NCI-H460 (cell line): Measurements from ENCODE around the gene PEX13. TPM values are rescaled to one million over a fixed set of nuclear protein-coding genes. Genes with fewer than 3 reads are reported as not detected.

Experiments
- DNase-seq: peaks from one replicate; pipeline ENCODE4 v3.0.0-alpha.2; 2016; ENCODE audit warnings: low read depth; ENCODE audit errors: extremely low read depth
- small RNA-seq, 2 experiments: library from RNA; depleted of rRNA; stranded (forward); fragments of <200 nt; gene quantifications; one replicate each; pipeline ENCODE3, GENCODE V24; 2014
- total RNA-seq: library from RNA; depleted of rRNA; stranded (reverse); fragments of >200 nt; shearing (Covaris generic); gene quantifications from 2 replicates; pipeline ENCODE4 v1.2.3, GENCODE V29; 2014; rRNA removed

PEX13 gene
- total RNA-seq, 1 experiment from 2014 or later = 43.3 TPM

DNA sequence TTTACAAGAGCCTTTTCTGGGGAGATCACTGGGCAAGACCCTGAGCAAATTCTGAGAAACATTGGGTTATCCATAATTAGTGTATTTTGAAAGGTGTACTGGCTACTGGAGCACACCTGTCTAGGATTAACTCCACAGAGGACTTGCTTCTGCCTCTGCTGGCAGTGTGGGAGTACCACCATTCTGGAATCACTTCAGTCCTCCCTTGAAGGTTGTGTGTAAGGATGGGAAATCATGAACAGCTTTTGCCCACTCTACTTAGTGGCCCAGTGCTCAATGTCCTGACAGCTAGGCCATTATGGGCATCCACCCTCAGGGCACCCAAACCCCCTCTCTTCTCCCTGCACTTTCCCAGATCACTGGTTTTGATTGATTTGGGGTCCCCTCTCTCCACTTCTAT is 40.0 kb downstream of the PEX13 start:
- DNase-seq = no peak

DNA sequence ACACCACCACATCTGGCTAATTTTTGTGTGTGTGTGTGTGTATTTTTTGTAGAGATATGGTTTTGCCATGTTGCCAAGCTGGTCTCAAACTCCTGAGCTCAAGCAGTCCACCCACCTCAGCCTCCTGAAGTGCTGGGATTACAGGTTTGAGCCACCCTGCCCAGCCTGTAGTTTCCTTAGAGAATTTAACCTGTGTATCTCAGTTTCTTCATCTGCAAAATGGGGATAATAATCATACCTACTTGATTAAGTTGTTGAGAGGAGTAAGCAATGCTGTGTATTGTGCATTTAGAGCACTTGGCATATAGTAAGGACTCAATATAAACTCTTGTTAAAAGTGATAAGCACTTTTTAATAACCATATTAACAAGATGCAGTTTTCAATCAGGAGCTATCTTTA is 41.9 kb downstream of the PEX13 start:
- no peak for DNase-seq

DNA sequence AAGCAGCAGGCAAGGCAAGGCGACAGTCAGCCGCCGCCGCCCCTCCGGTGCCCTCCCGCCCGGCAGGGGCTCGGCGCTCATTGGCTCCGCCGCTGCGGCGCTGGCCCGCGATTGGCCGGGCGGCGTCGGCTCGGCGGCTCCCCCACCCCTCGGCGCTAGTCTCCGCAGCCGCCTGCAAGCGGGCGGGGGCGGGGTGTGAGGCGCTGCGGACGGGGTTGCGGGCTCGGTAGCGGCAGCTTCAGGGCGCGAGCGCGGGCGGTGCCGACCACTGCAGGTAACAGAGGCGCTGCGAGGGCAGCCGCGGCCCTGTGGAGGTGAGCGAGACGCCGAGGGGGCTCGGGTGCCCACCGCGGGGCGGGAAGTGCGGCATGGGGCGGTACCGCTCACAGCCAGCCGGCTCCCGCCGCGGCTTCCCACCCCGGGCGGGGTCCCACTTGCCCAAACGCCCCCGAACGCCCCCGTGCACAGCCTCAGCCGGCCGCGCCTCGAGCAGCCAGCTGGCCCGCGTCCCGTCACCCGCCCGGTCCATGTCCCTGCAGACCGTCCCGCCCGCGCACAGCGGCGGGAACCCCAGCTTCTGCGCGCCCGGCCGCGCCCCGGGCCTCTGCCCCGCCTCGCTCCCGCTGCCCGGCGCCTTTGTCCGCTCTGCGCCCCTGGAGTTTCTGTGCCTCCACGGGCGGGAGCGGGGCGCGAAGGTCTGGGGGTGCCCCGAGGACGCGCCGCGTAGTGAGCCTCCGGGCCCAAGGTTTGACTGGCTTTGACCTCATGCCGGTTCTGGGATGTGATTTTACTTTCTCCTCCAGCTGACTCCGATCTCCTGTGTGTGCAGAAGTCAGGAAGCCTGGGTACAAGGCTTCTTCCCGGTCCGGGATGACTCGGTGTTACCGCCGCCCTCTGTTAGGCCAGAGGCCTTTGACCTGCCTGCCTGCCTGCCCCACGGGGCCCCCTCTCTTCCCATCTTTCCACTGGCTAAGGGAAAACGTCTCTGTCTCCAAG is 48.5 kb downstream of the PEX13 start, which contains the start of gene SANBR:
TSS of gene SANBR (plus strand) at position 158 of the 996 bp plus-strand sequence. CDS start 4,480 bp downstream, outside the sequence.
- DNase-seq = peak; percentile 83

DNA sequence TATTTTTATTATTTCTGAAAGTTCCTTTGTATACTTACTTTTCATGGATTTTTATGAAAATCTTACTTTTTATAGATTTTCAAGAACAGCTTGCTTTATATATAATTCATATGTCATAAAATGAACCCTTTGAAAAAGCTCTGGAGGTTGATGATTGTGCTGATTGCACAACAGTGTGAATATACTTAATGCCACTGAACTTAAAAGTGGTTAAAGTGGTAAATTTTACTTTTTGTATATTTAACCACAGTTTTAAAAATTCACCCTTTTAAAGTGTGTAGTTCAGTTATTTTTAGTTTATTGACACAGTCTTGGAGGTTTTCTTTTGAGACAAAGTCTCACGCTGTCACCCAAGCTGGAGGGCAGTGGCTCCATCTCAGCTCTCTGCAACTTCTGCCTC is 56.6 kb downstream of the PEX13 start:
- no peak for DNase-seq

DNA sequence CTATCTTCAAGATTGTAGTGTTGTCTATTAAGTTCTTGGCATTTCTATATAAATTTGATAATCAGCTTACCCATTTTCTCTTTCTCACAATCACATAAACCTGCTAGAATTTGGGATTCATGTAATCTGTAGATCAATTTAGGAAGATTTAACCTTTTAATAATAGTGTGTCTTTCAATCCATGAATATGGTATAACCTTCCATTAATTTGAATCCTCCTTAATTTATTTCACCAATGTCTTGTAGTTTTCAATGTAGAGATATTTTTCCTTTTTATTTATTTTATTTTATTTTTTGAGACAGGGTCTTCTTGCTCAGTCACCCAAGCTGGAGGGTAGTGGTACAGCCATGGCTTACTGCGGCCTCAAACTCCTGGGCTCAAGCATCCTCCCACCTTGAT is 68.4 kb downstream of the PEX13 start:
- DNase-seq = no peak

DNA sequence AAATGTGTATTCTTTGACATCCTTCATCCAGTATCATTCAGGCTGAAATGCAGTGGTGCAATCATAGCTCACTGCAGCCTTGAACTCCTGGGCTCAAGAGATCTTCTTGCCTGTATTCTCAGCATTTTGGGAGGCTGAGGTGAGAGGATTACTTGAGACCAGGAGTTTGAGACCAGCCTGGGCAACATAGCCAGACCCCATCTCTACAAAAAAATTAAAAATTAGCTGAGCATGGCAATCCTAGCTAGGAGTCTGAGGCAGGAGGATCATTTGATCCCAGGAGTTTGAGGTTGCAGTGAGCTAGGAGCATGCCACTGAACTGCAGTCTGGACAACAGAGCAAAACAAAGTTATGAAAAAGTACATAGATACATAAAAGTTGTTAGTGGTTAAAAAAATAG is 72.3 kb downstream of the PEX13 start:
- no peak for DNase-seq

DNA sequence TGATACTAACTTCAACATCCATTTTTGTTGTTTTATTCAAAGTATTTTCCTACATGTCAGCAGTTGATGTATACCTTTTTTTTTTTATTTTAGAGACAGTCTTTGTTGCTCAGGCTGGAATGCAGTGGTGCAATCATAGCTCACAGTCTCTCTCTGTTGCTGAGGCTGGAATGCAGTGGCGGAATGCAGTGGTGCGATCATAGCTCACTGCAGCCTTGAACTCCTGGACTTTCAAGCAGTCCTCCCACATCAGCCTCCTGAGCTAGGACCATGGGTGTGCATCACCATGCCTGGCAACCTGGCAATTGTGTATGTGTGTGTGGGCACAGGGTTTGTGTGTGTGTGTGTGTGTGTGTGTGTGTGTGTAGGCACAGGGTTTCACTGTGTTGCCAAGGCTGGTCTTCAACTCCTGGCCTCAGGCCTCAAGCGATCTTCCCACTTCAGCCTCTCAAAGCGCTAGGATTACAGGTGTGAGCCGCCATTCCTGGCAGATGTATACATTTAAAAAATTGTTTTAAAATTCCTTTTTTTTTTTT is 72.9 kb downstream of the PEX13 start:
- DNase-seq = no peak

DNA sequence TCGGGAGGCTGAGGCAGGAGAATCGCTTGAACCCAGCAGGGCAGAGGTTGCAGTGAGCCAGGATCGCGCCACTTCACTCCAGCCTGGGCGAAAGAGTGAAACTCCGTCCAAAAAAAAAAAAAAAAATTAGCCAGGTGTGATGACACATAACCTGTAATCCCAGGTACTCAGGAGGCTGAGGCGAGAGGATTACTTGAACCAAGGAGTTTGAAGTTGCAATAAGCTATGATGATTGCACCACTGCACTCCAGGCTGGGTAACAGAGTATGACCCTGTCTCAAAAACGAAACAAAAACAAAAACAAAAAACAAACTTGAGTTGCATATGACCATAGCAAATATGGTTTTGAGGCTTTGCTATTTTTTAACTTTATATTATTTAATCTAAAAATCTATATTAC is 74.0 kb downstream of the PEX13 start:
- no peak for DNase-seq

DNA sequence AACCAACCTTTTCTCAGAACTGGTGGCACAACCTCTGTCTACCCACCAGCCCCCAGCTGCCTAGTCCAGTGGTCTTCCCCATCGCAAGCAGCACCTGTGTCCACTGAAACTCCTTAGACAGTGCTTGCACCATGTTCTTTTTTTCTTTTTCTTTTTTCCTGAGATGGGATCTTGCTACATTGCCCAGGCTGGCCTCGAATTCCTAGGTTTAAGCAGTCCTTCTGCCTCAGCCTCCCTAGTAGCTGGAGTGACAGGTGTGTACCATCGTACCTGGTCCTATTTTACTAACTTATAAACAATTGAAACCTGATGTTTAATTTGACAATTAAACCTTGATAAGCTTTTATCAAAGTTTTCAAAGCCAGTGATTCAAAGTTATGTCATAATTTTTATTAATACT is 78.9 kb downstream of the PEX13 start:
- no peak for DNase-seq

DNA sequence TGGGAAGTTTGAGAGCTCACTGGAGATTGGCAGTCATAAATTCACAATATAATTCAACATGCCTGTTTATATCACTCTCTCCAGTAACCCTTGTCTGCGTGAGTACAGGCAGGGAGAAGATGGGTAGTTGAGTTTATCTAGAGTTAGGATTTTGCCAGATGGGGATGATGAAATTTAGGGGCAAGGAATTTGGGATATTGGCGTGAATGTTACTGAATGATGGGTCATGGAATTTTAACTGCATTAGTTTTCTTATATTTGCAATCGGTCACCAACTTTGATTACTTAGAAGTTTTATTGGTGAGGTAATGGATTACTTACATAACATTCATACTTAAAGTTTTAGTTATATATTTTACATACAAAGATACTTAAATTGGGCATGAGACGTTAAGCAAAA is 83.3 kb downstream of the PEX13 start:
- DNase-seq = no peak

Small RNA genes lying within 50 kb of the gene (small RNA-seq; reads per million reads assigned to genes)
- 0 reads per million in 2 experiments for gene RNA5SP95

Other genes starting within 250 kb of the PEX13 start
- gene REL, start 136.1 kb upstream of the PEX13 start, total RNA-seq = 7.3 and 7.5 TPM in 2 replicates
- 8.2 and 10.2 TPM in 2 replicates for gene PUS10, start 535 bp downstream of the PEX13 start, total RNA-seq
- gene SANBR, start 48.2 kb downstream of the PEX13 start, total RNA-seq = 6.9 and 8.9 TPM in 2 replicates
- gene C2orf74, start 144.5 kb downstream of the PEX13 start, total RNA-seq = 27.9 and 29.9 TPM in 2 replicates